Stimulated activated CD4-positive, alpha-beta T cell treated with anti-CD3 and anti-CD28 coated beads, Interleukin-2, amount 100 ng/mL, for 4 hours (primary cell): ENCODE data around the gene WNT9A.
"Not testable (repeated sequence)": the region's sequence is repeated elsewhere in the genome, so short reads cannot be mapped to it uniquely, and the experiment has no call there.

ENCODE experiments used
- DNase-seq: peaks from one replicate; pipeline ENCODE4 v3.0.0-alpha.2; 2020; ENCODE audit warnings: low read depth

WNT9A gene

DNA sequence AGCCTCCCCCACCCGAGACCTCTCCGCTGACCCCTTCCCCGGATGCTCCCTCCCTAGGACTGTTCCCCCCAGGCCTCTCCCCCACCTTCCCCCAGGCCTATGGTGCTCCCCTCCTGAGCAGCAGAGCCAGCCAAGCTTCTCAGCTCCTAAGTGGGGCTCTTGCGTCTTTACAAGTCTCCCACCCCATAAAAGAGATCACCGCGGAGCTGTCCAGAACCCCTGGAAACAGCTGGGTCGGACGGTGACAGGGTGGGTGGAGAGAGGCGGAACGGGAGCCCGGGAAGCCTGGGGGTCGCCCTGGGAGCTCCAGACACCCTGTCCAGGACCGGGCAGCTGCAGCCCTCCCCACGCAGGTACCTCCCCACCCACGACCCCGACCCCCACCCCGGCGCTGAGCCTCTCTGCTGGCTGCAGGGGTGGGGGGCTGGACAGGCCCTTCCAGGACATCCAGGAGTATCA, 61.2 kb downstream of the WNT9A start:
- no peak for DNase-seq

GRCh38 chr1:227885648-227886502, 61.9 kb downstream of the WNT9A start:
- DNase-seq, result no peak

DNA sequence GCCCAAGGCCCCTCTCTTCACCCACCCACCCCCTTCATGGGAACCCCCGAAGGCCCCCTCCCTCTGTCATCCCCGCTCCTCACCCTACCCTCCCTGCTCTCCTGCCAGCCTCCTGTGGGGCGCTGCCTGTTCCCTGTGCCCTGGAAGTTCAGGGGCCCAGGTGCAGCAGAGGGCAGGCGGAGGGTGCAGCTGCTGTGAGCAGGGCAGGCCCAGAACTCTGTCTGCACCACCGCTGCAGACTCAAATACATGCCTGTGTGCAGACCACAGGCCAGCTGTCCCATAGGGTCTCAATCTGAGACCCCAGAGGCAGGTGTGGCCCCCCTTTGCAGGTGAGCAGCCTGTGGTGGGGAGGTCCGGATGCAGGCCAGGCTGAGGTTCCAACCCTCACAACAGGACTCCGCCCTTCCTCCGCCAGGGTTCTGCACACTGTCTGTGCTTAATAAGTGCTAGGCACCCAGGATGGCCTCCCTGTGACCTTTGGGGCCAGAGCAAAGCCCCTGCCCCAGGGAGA, 62.5 kb downstream of the WNT9A start:
- DNase-seq, result no peak

GRCh38 chr1:227884370-227885134, 63.2 kb downstream of the WNT9A start:
- no peak for DNase-seq

DNA sequence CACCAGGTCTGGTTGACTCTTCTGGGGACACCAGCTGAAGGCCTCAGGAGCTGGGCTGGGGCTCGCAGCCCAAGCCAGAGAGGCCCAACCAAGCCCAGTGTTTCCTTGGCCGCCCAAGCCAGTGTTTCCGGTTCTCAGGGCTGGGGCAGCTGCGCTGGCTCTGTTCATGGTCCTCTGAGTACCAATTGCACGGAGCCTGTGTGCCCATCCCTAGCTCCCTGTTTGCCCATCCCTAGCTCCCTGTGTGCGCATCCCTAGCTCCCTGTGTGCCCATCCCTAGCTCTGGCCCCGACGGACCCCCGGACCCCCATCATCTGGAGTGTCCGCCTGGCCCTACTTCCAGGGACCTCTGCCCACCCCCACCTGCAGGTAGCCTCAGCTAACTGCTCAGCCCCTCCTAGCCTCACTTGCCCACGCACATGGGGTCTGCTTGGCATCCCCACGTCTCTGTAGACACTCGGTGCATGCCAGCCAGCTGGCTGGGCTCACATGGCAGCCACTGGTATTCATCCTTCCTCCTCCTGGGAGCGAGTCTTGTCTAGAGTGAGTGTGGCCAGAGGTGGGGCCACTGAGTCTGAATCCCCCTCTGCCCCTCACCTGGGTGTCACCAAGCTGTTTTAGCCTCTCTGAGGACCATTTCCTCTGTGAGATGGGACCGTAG, 64.0 kb downstream of the WNT9A start:
- DNase-seq, result no peak

DNA sequence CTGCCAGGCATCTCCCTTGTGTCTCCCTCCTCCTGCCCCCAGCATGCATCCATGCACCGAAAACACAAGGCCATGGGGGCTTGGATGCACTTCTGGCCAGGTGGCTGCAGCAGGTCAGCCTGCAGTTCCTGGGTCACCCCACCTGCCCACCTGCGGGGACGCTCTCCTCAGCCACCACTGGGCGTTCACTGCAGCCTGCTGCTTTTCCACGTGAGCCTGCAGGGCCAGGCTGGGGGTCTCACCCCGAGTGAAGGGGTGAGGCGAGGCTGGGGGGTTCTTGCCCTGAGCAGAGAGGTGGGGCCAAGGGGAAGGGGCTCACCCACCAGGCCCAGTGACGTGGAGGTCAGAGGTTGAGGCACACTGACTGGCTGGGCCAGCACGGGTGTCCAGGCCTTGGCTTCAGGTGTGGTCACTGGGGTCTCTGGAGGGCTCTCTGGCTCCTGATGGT, 64.6 kb downstream of the WNT9A start:
- DNase-seq, result no peak

DNA sequence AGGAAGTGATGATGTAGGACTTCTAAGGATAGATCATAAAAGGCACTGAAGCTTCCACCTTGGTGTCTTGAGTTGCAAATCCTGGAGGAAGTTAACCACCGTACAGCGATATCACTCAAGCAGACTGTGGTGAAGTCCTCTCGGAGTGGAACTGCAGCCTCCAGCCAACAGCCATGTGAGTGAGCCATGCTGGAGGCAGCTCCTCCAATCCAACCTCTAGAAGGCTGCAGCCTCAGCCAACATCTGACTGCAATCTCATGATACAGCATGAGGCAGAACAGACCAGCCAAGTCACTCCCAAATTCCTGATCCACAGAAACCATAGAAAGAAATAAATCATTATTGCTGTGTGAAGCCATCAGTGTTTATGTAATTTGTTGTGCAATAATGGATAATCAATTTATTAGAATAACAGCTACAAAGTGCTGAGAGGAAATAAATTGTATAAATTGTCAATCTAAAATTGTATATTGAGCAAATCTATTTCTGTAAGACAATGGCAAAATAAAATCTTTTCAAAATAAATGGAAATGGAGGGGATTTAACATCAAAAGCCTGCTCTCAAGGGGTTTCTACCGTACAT, 67.3 kb downstream of the WNT9A start:
- DNase-seq, result no peak

GRCh38 chr1:227877810-227878209, 69.9 kb downstream of the WNT9A start:
- DNase-seq, result not testable (repeated sequence)

DNA sequence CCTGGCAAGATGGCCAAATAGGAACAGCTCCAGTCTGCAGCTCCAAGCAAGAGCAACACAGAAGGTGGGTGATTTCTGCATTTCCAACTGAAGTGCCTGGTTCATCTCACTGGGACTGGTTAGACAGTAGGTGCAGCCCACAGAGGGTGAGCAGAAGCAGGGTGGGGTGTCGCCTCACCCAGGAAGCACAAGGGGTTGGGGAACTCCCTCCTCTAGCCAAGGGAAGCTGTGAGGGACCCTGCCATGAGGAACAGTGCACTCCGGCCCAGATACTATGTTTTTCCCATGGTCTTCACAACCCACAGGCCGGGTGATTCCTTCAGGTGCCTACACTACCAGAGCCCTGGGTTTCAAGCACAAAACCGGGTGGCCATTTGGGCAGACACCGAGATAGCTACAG, 75.8 kb downstream of the WNT9A start:
- not testable (repeated sequence) for DNase-seq

GRCh38 chr1:227870366-227870765, 77.4 kb downstream of the WNT9A start:
- no peak for DNase-seq

- no peak for DNase-seq
Measured at GRCh38 chr1:227869851-227870305, 77.9 kb downstream of the WNT9A start.

DNA sequence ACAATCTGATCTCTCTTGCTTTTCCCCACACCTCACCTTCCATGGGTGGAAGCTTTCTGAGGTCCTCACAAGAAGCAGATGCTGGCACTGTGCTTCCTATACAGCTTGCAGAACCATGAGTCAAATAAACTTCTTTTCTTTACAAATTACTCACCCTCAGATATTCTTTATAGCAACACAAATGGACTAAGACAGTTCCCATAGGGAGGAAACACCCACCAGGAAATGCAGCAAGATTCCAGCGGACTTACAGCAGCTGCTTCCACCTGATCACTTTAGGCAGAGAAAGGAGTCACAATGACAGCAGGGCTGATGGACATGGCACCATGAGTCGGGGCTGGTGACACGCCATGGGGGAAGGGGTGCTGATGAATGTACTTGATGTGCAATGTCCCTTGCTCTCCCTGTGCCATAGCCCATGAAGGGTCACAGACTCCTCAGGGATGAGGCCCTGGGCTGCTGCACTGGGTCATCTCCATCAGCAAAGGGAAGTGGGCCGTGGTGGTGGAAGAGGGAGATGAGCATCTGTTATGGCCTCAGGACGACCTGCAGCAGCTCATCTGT, 78.4 kb downstream of the WNT9A start:
- no peak for DNase-seq
